LHCN-M2 (cell line): ENCODE data around the gene CDX2. TPM values are rescaled to one million over a fixed set of nuclear protein-coding genes. Genes with fewer than 3 reads are reported as not detected.
"Not testable (repeated sequence)": the region's sequence is repeated elsewhere in the genome, so short reads cannot be mapped to it uniquely, and the experiment has no call there.

Source experiments
- DNase-seq: peaks from one replicate; pipeline ENCODE4 v3.0.0-alpha.2; 2012; ENCODE audit warnings: low read depth
- total RNA-seq: library from RNA; depleted of rRNA; stranded (reverse); fragments of >200 nt; gene quantifications from 2 replicates; pipeline ENCODE4 v1.2.3, GENCODE V29; 2014

CDX2 gene
- total RNA-seq, 1 experiment from 2014 or later, result not detected

- no peak for DNase-seq
These were observed 3.1 kb downstream of the CDX2 start for GRCh38 chr13:27965740-27966640.

DNA sequence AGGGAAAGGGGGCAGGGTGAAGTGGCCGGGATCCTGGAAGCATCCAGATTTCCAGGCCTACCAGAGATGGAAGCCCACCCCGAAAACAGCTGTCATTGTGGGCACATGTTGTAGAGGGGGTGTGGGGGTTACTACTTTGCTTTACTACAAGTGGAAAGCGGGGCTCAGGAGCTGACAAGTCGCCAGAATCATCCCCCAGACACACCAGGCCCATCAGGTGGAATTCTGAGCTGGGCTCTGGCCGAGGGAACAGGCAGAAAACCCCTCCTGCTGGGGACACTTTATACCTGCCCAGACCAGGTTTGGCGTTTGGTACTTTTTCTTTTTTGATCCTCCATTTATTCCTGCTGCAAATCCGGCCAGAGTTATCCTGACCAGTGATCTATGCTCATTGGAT lies 3.8 kb downstream of the CDX2 start:
- DNase-seq, result no peak

DNA sequence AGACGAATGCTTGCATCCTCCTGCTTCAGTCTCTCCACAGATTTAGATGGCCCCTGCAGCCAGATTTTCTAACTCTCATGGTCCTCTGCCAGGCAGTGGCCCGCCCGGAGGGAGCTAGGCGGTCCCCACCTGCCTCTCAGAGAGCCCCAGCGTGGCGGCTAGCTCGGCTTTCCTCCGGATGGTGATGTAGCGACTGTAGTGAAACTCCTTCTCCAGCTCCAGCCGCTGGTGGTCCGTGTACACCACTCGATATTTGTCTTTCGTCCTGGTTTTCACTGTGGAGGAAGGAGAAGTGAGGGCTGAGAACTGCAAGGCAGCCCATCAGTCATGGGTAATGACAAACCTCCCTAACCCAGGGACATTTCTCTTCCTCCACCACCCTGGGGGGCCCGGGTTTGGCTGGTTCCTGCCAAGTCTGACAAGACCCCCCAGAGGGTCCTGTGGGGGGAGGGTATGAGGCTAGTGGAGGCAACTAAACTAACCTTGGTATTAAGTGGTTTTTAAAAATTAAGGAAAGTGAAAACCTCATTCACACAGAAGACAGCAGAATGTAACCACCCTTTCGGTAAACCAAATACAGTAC lies 4.3 kb downstream of the CDX2 start:
- no peak for DNase-seq

- not testable (repeated sequence) for DNase-seq
These were observed 4.9 kb downstream of the CDX2 start for GRCh38 chr13:27964206-27964605.

DNA sequence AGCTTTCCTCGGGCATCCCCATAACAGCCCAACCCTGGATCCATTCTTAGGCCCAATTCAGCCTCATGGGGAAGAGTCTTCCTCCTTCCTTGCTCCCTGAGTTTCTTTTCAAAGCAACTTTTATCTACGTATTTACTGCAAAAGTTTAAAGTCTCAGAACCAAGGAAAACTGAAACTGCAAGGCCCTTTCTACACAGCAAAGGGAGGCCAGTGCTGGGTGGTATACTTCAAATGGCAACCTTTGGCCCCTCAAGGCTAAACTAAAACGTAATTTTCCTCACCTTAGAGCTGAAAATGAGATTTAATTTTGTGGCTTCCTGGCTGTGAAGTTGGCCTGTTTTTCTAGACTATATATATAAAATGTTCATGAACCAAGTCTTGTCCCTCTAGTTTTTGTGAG lies 5.6 kb downstream of the CDX2 start:
- no peak for DNase-seq

- DNase-seq, result no peak
These were observed 6.1 kb downstream of the CDX2 start for GRCh38 chr13:27962982-27963381.

DNA sequence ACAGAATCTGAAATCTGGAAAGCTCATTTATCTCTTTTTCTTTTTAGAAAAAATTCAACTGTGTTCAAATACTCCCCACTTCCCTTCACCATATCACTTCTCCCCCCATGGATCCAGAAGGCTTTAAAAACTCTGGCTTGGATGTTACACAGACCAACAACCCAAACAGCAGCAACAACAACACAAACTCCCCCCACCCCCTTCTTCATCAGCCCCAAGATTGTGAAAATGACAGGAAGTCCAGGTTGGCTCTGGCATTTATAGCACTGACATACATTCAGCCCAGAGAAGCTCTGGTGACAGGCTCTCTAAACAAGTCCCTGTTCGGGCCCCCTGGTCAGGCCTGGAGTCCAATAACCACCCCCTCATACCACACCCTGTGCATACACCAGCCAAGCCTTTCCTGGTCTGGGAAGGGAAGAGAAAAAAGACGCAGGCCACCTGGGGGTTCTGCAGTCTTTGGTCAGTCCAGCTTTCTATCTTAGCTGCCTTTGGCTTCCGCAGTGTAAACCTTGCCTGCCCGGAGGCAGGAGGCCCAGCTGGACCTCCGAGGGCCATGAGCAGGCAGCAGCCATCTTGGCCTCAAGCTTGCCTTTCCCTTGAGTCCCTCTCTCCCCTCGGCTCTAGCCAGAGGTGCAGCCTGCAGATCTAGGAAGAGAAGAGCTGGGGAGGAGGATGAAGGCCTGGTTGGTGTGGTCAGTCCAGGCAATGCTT lies 6.8 kb downstream of the CDX2 start:
- no peak for DNase-seq

DNA sequence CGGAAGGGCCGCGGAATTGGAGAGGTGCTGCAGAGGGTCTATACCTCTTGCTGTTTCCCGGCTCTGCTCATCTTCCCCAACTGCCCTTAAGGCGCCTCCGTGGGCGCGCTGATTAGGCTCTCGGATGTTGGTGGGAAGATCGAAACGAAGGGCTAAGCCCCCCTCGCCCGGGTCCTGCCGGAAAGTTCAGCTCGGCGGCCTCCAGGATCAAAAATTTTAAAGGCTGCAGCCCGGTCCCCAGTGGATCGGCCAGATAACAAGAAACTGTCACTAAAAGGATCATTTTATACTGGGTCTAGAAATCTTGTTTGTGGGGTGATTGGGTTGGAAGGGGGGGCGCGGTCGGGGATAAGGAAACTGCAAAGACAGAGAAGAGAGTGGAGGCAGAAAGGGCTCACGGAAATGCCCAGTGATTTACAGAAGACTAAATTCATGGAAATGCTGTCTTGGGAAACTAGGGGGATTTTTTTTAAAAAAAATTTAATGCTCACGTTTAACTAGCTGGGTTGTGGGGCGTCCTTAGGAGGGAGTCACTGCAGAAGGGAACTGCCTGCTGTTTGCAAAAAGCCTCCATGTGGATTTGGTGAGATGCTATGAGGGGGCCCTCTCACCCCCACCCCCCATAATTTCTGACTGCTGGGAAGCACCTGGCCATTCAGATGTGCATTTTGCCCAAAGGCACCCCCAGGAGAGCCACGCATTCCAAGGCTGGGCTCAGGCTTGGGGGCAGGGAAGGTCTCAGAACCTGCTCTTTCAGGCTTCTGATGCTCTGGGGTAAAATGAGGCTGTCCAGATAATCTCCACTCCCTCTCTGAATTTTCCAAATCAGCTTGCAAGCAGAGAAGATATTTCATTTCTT lies 7.7 kb downstream of the CDX2 start:
- DNase-seq, result no peak

DNA sequence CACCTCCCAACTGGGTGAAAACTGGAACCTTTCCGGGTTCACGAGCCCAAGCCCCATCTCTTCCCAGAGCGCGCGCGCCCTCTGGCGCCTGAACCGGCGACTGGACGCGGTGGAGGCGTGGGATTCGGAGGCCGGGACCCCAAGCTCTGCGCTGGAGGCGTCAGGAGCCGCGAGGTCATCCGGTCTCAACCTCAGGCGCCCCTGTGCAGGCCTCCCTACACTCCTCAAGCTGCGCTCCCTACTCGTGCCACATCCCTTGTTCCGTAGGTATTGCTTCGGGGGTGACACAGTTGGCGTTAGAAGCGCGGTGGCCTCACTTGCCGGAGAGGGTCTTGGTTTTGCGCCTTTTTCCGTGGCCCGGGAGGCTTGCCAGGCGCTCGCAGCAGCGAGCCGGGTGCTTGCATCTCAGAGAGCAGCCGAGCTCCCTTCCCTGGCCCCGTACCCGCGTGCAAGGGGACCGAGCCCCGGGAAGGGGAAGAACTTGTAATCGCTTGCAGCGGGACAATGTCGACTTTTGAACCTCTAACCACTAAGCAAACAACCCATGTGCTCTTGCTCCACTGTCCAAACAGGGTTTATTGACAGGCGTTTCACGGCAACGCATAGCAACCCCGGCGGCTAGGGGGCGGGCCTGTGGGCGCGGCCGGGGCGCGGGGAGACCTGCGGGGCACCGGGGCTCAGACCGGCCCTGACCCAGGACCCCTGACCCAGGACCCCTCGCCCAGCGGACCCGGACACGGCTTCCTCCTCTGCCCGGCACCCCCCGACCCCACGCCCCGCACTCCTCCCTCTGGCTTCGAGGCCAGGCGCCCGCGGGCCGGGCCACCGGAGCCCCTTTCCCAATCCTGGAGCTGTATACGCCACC lies 8.5 kb downstream of the CDX2 start:
- DNase-seq, result no peak

- DNase-seq, result no peak
These were observed 9.1 kb downstream of the CDX2 start for GRCh38 chr13:27959976-27960361.

DNA sequence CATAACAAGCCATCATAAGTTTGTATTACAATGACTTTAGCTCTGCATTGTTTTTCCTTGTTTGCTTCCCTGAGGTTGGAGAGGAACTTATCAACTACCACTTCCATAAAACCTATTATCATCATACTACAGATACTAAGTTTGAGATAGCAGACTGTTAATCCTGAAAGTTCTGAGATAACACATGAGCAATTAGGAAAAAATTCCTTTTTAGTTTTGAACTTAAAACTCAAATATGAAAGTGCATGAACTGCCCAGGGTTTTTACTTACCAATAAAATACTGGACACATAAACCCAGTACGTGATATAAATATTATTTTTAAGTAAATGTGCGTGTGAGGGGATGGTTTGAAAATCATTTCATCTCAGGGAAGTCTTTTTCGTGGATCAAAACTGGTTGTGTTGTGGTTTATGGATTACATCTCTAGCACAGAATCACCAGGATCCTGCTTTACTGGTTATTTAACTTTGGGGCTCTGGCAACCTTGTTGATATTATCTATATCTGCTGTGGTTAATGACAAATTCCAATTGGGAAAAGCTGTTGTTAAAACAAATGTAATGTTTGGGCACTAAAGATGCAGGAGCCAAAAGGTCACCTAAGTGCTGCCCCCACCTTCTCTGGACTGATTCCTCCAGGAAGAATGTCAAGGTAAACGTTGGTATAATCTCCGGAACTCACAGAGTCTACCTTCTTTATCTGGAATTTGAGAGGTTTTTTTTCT lies 12.4 kb downstream of the CDX2 start:
- DNase-seq, result no peak

DNA sequence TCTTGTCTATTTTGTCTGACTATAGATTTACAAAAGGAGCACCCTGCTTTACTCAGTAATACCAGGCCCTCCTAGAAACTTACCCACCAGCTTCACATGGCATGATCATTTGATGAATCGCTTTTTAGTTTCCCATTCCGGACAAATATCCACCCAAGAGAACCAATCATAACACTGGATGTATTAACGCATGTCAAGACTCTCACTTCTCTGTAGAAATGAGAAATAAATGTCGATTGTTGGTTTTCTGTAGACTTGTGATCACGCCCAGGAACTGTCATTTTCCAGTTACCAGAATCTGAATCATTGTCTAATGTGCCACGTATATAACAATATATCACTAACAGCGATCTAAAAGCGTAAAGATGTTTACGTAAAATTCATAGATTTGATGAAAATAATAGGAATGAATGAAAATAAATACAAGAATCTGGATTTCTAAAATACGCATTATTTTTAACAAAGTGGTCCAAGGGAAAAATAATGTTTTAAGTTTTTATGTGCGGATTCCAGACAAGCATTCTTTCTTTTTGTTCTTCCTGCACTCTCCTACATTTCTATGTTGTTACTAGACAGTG lies 14.0 kb downstream of the CDX2 start:
- DNase-seq, result no peak

DNA sequence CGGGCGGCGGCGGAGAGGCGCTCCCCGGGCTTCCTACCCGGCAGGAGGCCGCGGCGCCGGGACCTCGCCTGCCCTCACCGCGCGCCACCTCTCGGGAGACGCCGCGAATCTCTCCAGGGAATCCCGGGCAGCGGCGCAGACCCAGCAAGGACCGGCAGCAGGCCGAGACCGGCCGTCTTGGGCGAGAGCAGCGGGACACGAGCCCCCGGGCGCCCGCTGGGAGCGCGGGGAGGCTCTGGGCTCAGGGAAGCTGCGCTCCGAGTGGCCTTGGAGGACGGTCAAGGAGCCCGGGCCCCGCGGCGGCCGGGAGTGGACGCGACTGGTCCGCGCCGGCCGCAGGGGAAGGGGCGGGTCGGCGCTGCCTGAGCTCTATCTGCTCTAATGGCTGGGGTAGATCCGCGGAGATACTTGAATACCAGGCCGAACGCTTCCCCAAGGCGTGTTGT lies 14.7 kb downstream of the CDX2 start:
- no peak for DNase-seq

- peak; percentile 12 for DNase-seq
These were observed 15.3 kb downstream of the CDX2 start for GRCh38 chr13:27953676-27954405.

DNA sequence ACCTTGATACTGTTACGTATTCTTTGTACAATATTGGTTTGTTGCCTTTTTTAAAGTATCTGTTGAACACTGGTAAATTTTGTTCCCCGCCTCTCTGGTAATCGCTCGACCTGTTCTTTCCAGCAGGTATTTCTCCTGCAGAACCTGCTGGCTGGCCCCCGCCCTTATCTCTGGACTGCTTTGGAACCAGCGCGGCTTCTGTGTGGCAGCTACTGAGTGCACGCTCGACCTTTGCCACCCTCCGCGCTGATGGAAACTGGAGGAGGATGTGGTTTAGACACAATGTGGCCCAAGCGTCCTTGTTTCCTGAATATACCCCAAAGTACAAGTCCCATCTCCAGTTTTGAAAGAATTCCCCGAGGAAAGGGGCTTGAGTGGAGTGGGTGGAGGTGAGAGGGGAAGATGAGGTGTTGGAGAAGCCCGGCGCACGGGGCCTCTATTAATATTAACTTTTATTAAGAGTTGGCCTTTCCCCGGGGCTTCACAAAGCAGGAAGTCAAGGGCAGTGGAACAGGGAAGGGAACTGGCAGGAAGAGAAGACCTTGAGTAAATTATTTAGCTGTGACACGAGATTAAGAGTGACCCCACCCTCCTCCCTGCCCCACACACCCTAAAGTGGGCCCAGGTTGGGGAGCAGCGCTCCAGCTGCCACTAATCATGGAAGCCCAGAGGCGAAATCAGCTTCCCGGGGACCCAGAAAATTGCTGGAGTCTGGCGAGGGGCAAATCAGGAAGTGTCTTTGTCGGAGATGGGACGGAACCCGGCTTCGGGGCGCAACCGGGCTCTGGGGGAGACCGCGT lies 16.0 kb downstream of the CDX2 start:
- DNase-seq, result no peak

GRCh38 chr13:27942972-27943371 lies 26.1 kb downstream of the CDX2 start:
- no peak for DNase-seq

DNA sequence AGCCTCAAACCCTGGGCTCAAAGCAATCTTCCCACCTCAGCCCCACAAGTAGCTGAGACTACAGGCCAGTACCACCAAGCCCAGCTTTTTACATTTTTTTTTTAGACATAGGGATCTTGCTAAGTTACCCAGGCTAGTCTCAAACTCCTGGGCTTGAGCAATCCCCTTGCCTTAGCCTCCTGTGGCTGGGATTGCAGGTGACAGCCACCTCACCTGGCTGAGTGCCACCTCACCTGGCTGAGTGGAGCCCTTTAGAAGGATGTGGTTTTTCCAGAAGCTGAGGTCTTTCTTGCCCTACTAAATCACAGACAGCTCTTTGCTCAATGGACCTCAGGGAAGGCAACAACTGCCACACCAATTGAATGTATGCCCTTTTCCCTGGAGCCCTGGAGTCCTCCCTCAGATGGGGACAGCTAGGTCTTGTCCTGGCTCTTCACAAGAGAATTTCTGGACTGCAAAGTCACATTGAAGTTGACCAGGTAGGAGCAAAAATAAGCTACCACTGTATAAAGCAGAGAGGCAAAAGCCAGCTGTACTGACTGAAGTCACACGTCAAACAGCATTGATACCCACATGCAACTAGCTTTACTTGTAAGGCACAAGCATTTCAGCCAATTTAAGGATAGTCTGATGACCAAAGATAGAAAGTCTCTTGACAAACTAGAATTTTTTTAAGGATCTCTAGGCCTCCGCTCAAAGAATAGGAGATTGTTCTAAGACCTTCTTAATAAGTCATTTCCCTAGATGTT lies 35.4 kb downstream of the CDX2 start:
- no peak for DNase-seq
